ENCODE data around the gene ZCCHC18.
A peak's percentile ranks its signal among the peaks of the same experiment; 100 is the strongest.

Gene ZCCHC18

GRCh38 chrX:104136241-104137019, 24.1 kb downstream of the ZCCHC18 start:
- H3K9me3 ChIP-seq (ENCODE audit: control insufficient read depth, low read depth, low read length) = no peaks in the 10 kb centered on the region
- no peaks in the 10 kb centered on the region for H3K4me1 ChIP-seq (ENCODE audit: control insufficient read depth, low read depth, low read length)
- peak overlapping the region; percentile 34 for H3K4me3 ChIP-seq (ENCODE audit: low read length)
- no peaks in the 10 kb centered on the region for H3K27me3 ChIP-seq (ENCODE audit: control insufficient read depth, insufficient read depth, low read length)
- H3K36me3 ChIP-seq (ENCODE audit: control insufficient read depth, low read depth, low read length) = no peaks in the 10 kb centered on the region
- no peak overlapping the region for H3K9ac ChIP-seq (ENCODE audit: low read length)
- H3K27ac ChIP-seq (ENCODE audit: low read length) = no peak overlapping the region

DNA sequence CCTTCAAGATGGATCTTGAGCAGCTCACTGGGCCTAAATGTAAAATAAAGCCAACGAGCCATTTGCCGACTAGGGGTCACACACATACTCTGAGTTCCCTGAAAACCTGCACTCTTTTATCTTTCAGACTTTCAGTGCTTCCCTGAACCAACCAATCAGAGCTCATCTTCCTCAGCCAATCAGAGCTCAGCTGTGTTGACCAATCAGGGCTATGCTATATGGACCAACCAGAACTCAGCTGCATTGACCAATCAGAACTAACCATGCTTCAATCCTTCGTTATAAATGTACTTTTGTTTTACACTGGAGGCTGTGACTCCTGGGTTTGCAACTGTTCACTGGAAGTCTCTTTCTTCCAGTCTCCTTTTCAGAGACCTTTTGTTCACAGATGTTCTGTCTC, 25.2 kb downstream of the ZCCHC18 start:
- no peaks in the 10 kb centered on the region for H3K4me1 ChIP-seq (ENCODE audit: control insufficient read depth, low read depth, low read length)
- H3K4me3 ChIP-seq (ENCODE audit: low read length) = no peak overlapping the region
- no peaks in the 10 kb centered on the region for H3K9me3 ChIP-seq (ENCODE audit: control insufficient read depth, low read depth, low read length)

GRCh38 chrX:104141087-104141760, 28.9 kb downstream of the ZCCHC18 start:
- H3K4me1 ChIP-seq (ENCODE audit: control insufficient read depth, low read depth, low read length) = no peaks in the 10 kb centered on the region
- H3K27ac ChIP-seq (ENCODE audit: low read length) = no peak overlapping the region
- no peaks in the 10 kb centered on the region for H3K36me3 ChIP-seq (ENCODE audit: control insufficient read depth, low read depth, low read length)
- H3K27me3 ChIP-seq (ENCODE audit: control insufficient read depth, insufficient read depth, low read length) = no peaks in the 10 kb centered on the region
- no peak overlapping the region for H3K9ac ChIP-seq (ENCODE audit: low read length)
- no peaks in the 10 kb centered on the region for H3K9me3 ChIP-seq (ENCODE audit: control insufficient read depth, low read depth, low read length)
- no peak overlapping the region for H3K4me3 ChIP-seq (ENCODE audit: low read length)

More for the DNA sequence above, 25.2 kb downstream of the ZCCHC18 start:
- Histone ChIP-seq H3K27ac (ENCODE audit: low read length) (no peak overlapping the region), H3K9ac (ENCODE audit: low read length) (no peak overlapping the region), H3K36me3 (ENCODE audit: control insufficient read depth, low read depth, low read length) (no peaks in the 10 kb centered on the region), H3K27me3 (ENCODE audit: control insufficient read depth, insufficient read depth, low read length) (no peaks in the 10 kb centered on the region)

DNA sequence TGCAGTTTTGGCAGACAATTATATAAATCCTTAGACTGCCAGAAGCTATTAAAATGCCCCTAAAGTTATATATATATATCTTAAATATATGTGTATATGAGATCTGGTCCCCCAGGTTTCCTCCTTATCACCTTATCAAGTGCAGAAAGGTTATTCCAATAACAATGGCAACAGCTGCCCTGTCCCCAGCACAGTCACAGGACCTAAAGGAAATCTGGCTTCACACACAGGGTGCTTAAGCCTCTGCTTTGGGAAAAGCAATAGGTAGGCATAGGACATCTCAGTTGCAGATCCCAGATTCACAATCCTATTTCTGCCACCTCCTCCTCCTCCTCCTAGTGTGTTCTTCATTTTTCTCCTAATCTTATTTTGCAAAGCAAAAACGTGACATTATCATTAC, 38.7 kb downstream of the ZCCHC18 start:
- no peaks in the 10 kb centered on the region for H3K4me1 ChIP-seq (ENCODE audit: control insufficient read depth, low read depth, low read length)
- no peak overlapping the region for H3K4me3 ChIP-seq (ENCODE audit: low read length)
- H3K27ac ChIP-seq (ENCODE audit: low read length) = no peak overlapping the region
- no peaks in the 10 kb centered on the region for H3K36me3 ChIP-seq (ENCODE audit: control insufficient read depth, low read depth, low read length)
- no peaks in the 10 kb centered on the region for H3K9me3 ChIP-seq (ENCODE audit: control insufficient read depth, low read depth, low read length)
- no peaks in the 10 kb centered on the region for H3K27me3 ChIP-seq (ENCODE audit: control insufficient read depth, insufficient read depth, low read length)
- no peak overlapping the region for H3K9ac ChIP-seq (ENCODE audit: low read length)

GRCh38 chrX:104156630-104157529, 44.6 kb downstream of the ZCCHC18 start, which contains the start of gene SLC25A53:
Gene SLC25A53 (minus strand): TSS chrX:104157009. CDS start chrX:104105257, 51,752 bp downstream.
- H3K27ac ChIP-seq (ENCODE audit: low read length) = peak within 1 kb of the TSS; percentile 73
- H3K9ac ChIP-seq (ENCODE audit: low read length) = peak within 1 kb of the TSS; percentile 43
- H3K36me3 ChIP-seq (ENCODE audit: control insufficient read depth, low read depth, low read length) = no peaks in the 10 kb centered on the region
- peak within 1 kb of the TSS; percentile 76 for H3K4me3 ChIP-seq (ENCODE audit: low read length)
- no peaks in the 10 kb centered on the region for H3K4me1 ChIP-seq (ENCODE audit: control insufficient read depth, low read depth, low read length)
- H3K9me3 ChIP-seq (ENCODE audit: control insufficient read depth, low read depth, low read length) = no peaks in the 10 kb centered on the region
- no peaks in the 10 kb centered on the region for H3K27me3 ChIP-seq (ENCODE audit: control insufficient read depth, insufficient read depth, low read length)

Measured in iPS-18a (cell line).